Left lobe of liver (tissue), 2 donors: Measurements from ENCODE around the gene RINT1. TPM values are rescaled to one million over a fixed set of nuclear protein-coding genes. Genes with fewer than 3 reads are reported as not detected.
"Not testable (repeated sequence)": the region's sequence is repeated elsewhere in the genome, so short reads cannot be mapped to it uniquely, and the experiment has no call there.

Experiments
- ATAC-seq: fragments of 200-7000 bp; cut with Tn5 transposase; one replicate; pipeline ENCODE4 v1.9.1; 2020; ENCODE audit warnings: mild to moderate bottlenecking, moderate library complexity
- DNase-seq: peaks from one replicate; pipeline ENCODE4 v3.0.0-alpha.2; 2020; ENCODE audit warnings: low spot score
- total RNA-seq: library from RNA; stranded (reverse); gene quantifications from one replicate; pipeline ENCODE4 v1.2.1, GENCODE V29; 2021
- donor health status: DM: no; HTN: no; CAD: no; lungs with moderate emphysema.
- donor health status: DM: no; HTN: yes; CAD: no.

RINT1 gene
- total RNA-seq, 1 donor from 2014 or later, result 10.0 TPM

- ATAC-seq (no peak), DNase-seq (no peak)
Observed at GRCh38 chr7:105596866-105597265, 64.9 kb downstream of the RINT1 start.

- DNase-seq, ATAC-seq: not testable (repeated sequence)
Observed at GRCh38 chr7:105599080-105599479, 67.1 kb downstream of the RINT1 start.

GRCh38 chr7:105599551-105599950 lies 67.5 kb downstream of the RINT1 start:
- DNase-seq (no peak), ATAC-seq (no peak)

- ATAC-seq (no peak), DNase-seq (no peak)
Observed at GRCh38 chr7:105600720-105601550, 68.9 kb downstream of the RINT1 start.

GRCh38 chr7:105602325-105603305 lies 70.6 kb downstream of the RINT1 start:
- DNase-seq, result no peak
- ATAC-seq, result no peak

- ATAC-seq (no peak), DNase-seq (no peak)
Observed at GRCh38 chr7:105610165-105610930, 78.3 kb downstream of the RINT1 start.

- DNase-seq (no peak), ATAC-seq (peak; percentile 24)
Observed at GRCh38 chr7:105611856-105612775, 80.1 kb downstream of the RINT1 start.

GRCh38 chr7:105612806-105613205 lies 80.8 kb downstream of the RINT1 start:
- DNase-seq, result no peak
- ATAC-seq, result no peak

- DNase-seq, result no peak
- ATAC-seq, result no peak
Observed at GRCh38 chr7:105613611-105614330, 81.8 kb downstream of the RINT1 start.

- no peak for DNase-seq
Observed at GRCh38 chr7:105614341-105614840, 82.4 kb downstream of the RINT1 start.

More at GRCh38 chr7:105614341-105614840, 82.4 kb downstream of the RINT1 start:
- no peak for ATAC-seq

Other genes starting within 250 kb of the RINT1 start
- gene SRPK2, start 143.3 kb upstream of the RINT1 start, total RNA-seq, result 15.5 TPM
- 4.9 TPM for gene PUS7, start 9.9 kb upstream of the RINT1 start, total RNA-seq
- gene EFCAB10, start 49.3 kb downstream of the RINT1 start, total RNA-seq, result not detected